Lung (tissue), 12 donors: ENCODE data around the gene SP6. TPM values are rescaled to one million over a fixed set of nuclear protein-coding genes. Genes with fewer than 3 reads are reported as not detected.

Experiments
- ATAC-seq: fragments of 200-7000 bp; cut with Tn5 transposase; one replicate; pipeline ENCODE4 v1.9.1; 2020; ENCODE audit warnings: moderate number of reproducible peaks; ENCODE audit not compliant: insufficient read depth, low FRiP score
- DNase-seq, 3 donors: peaks; one replicate each; pipeline ENCODE4 v3.0.0-alpha.2; 2013 to 2017
- H3K27ac ChIP-seq, 2 donors: one replicate each; pipeline ENCODE4 v1.5.1; 2013; ENCODE audit warnings: mild to moderate bottlenecking in 2 of 2, moderate library complexity in 2 of 2, control low read depth in 1 of 2, inconsistent platforms in 1 of 2, low read depth in 1 of 2, low read length in 1 of 2
- H3K27me3 ChIP-seq, 3 donors: one replicate each; pipeline ENCODE4 v1.5.1; 2013; ENCODE audit warnings: low read length in 2 of 3; ENCODE audit not compliant: control insufficient read depth in 3 of 3, insufficient read depth in 3 of 3
- H3K36me3 ChIP-seq, 4 donors: one replicate each; pipeline ENCODE4 v1.5.1; 2013; ENCODE audit warnings: low read length in 4 of 4, mild to moderate bottlenecking in 1 of 4, moderate library complexity in 1 of 4; ENCODE audit not compliant: control insufficient read depth in 4 of 4, insufficient read depth in 4 of 4
- H3K4me1 ChIP-seq, 5 donors: one replicate each; pipeline ENCODE4 v1.5.1; 2013; ENCODE audit warnings: low read length in 5 of 5, mild to moderate bottlenecking in 2 of 5, moderate library complexity in 1 of 5; ENCODE audit not compliant: control insufficient read depth in 5 of 5, insufficient read depth in 5 of 5
- H3K4me3 ChIP-seq: one replicate; pipeline ENCODE4 v1.5.1; 2013; ENCODE audit warnings: mild to moderate bottlenecking, control low read depth, moderate library complexity
- H3K9ac ChIP-seq, 2 donors: one replicate each; pipeline ENCODE4 v1.5.1; 2013; ENCODE audit warnings: low read length in 2 of 2, control low read depth in 1 of 2; ENCODE audit not compliant: insufficient read depth in 1 of 2
- H3K9me3 ChIP-seq, 4 donors: one replicate each; pipeline ENCODE4 v1.5.1; 2013; ENCODE audit warnings: low read length in 3 of 4, mild to moderate bottlenecking in 1 of 4, moderate library complexity in 1 of 4; ENCODE audit not compliant: control insufficient read depth in 4 of 4, insufficient read depth in 3 of 4
- CTCF ChIP-seq: IDR thresholded peaks from 2 replicates; pipeline ENCODE4 v1.5.1; 2012; ENCODE audit warnings: mild to moderate bottlenecking; ENCODE audit errors: control extremely low read depth, extremely low read depth
- WGBS, 2 donors: extraction: QIAGEN DNeasy Blood & Tissue Kit; methylation state at CpG; one replicate each; pipeline ENCODE4 v1.1.7; 2013; 5-methylcytosine and 5-hydroxymethylcytosine counted together
- polyA plus RNA-seq, 2 donors: library from polyadenylated mRNA; stranded (reverse); fragments of 200-250 nt; gene quantifications; one replicate each; pipeline ENCODE4 v1.2.1, GENCODE V29; 2013
- total RNA-seq, 2 donors: library from RNA; depleted of rRNA in 1 of 2; stranded (reverse); fragments of >200 nt in 1 of 2; gene quantifications; one replicate each; pipeline ENCODE4 v1.2.1, GENCODE V29; 2014 to 2021
- donor health status: control.
- donor health status: control.
- donor health status: Bipolar disorder and iron deficiency.
- donor health status: healthy.
- donor health status: DM: yes; HTN: yes; CAD: no.

SP6 gene
- total and polyA plus RNA-seq, 4 donors, result 2.3 to 4.5 (median 3.5) TPM

GRCh38 chr17:47806026-47806912, 44.7 kb downstream of the SP6 start:
- WGBS, 2 donors, result 91 to 95% methylated on average over 16 of the region's 16 CpGs
- no peaks in the 10 kb centered on the region for H3K27me3 ChIP-seq
- peaks cover 0 to 7% (median 1%) of the 10 kb centered on the region in 5 donors for H3K4me1 ChIP-seq
- no peak for TF ChIP-seq CTCF
- peaks cover 3 to 31% (median 10%) of the 10 kb centered on the region in 4 donors for H3K36me3 ChIP-seq
- H3K4me3 ChIP-seq, result no peak overlapping the region
- H3K9me3 ChIP-seq, result no peaks in the 10 kb centered on the region
- no peak for ATAC-seq
- DNase-seq, result no peak
- H3K27ac ChIP-seq, result no peak overlapping the region
- H3K9ac ChIP-seq, result no peak overlapping the region

- TF ChIP-seq CTCF, result no peak
- WGBS, 2 donors, result 73 to 79% methylated on average over 3 of the region's 3 CpGs
- Histone ChIP-seq H3K27ac (no peak overlapping the region), H3K4me3 (no peak overlapping the region), H3K4me1 (no peaks in the 10 kb centered on the region), H3K27me3 (no peaks in the 10 kb centered on the region), H3K9me3 (no peaks in the 10 kb centered on the region), H3K9ac (no peak overlapping the region), H3K36me3 (peaks cover 0 to 28% (median 6%) of the 10 kb centered on the region in 4 donors)
- DNase-seq (no peak), ATAC-seq (no peak)
These were observed 46.5 kb downstream of the SP6 start for GRCh38 chr17:47804461-47804860.

DNA sequence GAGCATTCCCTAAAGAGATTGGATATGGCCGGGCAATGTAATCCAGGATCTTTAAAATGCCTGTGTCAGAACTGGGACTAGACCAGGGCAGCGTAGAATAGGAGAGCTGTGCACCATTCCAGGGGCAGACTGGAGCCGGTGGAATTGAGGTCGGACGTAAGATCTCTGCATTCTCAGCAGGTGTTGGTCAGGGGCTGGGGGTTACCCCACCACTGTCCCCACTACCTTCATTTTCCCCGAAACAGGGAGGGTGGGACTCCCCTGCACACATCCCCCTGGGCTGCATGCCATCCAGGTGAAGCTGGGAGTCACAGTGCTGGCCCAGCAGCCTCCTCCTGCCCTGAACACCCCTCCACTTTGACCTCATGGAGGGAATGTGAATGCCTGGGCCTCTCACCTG, 47.2 kb downstream of the SP6 start:
- DNase-seq (no peak), ATAC-seq (no peak)
- no peak for TF ChIP-seq CTCF
- no peak overlapping the region for H3K4me3 ChIP-seq
- H3K36me3 ChIP-seq, result peaks cover 0 to 21% (median 6%) of the 10 kb centered on the region in 4 donors
- WGBS, 2 donors, result 71 to 83% methylated on average over 6 of the region's 6 CpGs
- no peaks in the 10 kb centered on the region for H3K4me1 ChIP-seq
- no peak overlapping the region for H3K9ac ChIP-seq
- H3K27me3 ChIP-seq, result no peaks in the 10 kb centered on the region
- H3K9me3 ChIP-seq, result no peaks in the 10 kb centered on the region
- H3K27ac ChIP-seq, result no peak overlapping the region
